ENCODE data around the gene CMTR1. TPM values are rescaled to one million over a fixed set of nuclear protein-coding genes. Genes with fewer than 3 reads are reported as not detected.
A peak's percentile ranks its signal among the peaks of the same experiment; 100 is the strongest.
"Not testable (repeated sequence)": the region's sequence is repeated elsewhere in the genome, so short reads cannot be mapped to it uniquely, and the experiment has no call there.

CMTR1 gene, protein sequence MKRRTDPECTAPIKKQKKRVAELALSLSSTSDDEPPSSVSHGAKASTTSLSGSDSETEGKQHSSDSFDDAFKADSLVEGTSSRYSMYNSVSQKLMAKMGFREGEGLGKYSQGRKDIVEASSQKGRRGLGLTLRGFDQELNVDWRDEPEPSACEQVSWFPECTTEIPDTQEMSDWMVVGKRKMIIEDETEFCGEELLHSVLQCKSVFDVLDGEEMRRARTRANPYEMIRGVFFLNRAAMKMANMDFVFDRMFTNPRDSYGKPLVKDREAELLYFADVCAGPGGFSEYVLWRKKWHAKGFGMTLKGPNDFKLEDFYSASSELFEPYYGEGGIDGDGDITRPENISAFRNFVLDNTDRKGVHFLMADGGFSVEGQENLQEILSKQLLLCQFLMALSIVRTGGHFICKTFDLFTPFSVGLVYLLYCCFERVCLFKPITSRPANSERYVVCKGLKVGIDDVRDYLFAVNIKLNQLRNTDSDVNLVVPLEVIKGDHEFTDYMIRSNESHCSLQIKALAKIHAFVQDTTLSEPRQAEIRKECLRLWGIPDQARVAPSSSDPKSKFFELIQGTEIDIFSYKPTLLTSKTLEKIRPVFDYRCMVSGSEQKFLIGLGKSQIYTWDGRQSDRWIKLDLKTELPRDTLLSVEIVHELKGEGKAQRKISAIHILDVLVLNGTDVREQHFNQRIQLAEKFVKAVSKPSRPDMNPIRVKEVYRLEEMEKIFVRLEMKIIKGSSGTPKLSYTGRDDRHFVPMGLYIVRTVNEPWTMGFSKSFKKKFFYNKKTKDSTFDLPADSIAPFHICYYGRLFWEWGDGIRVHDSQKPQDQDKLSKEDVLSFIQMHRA
- 19.7 and 30.3 TPM in 2 replicates for total RNA-seq

DNA sequence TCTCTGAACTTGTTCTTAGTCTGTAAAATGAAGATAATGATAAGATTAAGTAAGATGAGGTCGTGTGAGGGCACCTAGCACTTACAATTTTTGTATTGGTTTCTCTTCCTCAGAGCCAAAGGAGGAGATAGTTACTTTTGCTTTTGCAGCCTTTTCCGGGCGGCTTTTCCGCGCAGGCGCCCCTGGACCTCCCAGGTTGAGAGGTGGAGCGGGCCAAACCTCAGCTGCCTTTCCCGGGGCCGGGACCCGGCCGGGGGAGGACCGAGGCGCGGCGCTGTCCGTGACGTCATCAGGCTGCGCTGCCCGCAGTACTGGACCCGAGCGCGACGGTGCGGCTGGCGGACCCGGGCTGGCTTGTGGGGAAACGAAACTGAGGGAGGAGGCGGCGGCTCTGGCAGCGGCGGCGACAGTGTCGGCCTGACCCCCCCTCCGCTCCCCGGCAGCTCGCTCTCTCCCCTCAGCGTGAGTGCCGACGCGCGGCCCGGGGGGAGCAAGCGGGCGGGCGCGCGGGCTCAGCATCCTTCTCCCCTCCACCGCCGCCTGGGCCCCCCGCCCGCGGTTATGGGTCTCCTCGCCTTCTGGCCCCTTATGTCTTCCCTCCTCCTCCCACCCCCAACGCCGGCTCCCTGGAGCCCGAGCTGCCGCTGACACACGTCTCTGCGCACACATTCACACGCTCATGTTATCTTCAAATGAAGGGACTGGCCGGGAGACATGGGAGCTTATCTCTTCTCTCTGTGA is at the start of gene CMTR1:
Gene CMTR1, plus strand, starts transcription at position 306 of the 741 bp plus-strand sequence. CDS start 2,409 bp downstream, outside the sequence.
- DNase-seq (ENCODE audit: extremely low read depth, low read depth, low spot score), result peak; percentile 25

DNA sequence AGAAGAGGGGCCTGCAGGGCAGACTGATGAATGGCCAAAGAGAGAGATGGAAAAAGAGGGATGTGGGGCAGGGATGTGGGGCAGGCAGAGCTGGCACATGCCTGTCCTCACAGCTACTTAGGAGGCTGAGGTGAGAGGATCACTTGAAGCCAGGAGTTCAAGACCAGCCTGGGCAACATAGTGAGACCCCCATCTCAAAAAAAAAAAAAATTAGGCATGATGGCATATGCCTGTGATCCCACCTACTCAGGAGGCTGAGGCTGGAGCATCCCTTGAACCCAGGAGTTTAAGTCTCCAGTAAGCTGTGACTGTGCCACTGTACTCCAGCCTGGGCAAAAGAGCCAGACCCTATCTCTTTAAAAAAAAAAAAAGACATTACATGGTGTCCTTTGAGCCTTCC is 44.4 kb upstream of the CMTR1 start:
- DNase-seq (ENCODE audit: extremely low read depth, low read depth, low spot score), result no peak

DNA sequence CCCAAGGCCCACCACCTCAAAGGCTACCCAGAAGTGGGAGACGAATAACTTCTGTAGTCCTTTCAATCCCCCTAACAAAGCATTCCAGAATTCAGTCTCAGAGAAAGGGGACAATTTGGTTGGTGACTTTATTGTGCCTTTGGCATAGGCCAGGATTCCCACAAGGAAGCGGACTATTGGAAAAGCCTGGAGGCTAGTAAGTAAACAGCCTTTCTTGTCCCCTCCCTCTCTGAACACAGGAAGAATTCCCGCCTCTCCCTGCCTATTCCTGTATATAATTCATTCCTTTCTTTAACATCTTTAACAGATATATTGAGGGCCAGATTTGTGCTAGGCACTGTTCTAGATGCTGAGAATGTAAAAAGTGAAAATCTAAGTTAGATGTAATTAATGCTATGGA is 43.2 kb upstream of the CMTR1 start:
- no peak for DNase-seq (ENCODE audit: extremely low read depth, low read depth, low spot score)

DNA sequence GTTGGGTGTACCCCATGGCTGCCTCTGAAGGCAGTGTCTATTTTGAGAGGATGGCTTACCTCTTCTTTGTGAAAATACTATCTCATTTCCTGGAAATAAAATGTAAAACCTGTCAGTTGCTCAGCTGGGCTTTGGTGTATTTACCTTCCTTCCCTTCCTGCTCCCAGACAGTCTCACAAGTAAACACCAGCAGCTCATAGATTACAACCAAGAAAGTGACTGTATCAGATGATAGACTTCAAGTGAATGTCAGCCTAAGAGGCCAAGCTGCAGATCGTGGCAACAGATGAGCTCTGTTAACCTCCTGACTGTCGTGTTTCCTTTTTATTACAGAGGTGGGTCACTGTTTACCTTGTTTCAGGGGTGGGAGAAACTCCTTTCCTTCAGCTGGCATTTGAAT is 41.9 kb upstream of the CMTR1 start:
- DNase-seq (ENCODE audit: extremely low read depth, low read depth, low spot score), result no peak

DNA sequence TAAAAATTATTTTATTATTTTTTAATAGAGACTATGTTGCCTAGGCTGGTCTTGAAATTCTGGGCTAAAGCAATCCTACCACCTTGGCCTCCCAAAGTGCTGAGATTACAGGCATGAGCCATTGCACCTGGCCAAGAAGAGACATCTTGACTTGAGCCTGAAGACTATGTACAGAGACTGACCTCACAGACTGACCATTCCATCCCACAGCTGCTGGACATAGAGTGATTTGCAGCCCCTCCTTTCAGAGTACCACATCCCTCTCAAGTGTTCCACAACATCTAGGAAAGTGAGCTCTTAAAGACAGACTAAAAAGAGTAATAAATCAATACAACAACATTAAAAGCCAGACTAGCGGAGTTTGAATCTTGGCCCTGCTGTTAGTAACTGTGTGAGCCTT is 40.2 kb upstream of the CMTR1 start:
- no peak for DNase-seq (ENCODE audit: extremely low read depth, low read depth, low spot score)

DNA sequence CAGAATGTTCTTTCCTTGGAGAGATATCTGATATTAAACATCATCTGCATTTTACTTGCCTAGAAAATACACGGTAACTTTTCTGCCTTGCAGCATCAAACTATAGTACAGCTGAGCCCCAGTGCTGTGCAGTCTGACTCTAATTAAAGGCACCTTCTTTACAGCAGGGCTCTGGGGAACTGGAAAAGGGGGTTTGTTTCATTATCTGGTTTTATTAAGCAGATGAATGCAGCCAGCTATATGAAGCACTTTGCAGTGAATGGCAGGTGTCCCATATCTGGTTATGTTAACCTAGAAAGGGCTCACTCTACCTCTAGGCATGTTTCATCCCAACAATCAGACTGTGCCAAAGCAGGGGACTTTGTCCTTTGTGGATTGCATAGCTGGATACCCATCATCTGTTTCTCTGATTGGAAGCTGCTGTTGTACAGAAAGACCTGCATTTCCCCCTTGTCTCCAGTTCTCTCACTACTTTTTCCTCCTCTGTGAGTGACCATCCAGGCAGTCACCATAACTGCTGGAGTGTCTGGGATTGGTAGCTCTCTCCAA is 39.6 kb upstream of the CMTR1 start:
- no peak for DNase-seq (ENCODE audit: extremely low read depth, low read depth, low spot score)

DNA sequence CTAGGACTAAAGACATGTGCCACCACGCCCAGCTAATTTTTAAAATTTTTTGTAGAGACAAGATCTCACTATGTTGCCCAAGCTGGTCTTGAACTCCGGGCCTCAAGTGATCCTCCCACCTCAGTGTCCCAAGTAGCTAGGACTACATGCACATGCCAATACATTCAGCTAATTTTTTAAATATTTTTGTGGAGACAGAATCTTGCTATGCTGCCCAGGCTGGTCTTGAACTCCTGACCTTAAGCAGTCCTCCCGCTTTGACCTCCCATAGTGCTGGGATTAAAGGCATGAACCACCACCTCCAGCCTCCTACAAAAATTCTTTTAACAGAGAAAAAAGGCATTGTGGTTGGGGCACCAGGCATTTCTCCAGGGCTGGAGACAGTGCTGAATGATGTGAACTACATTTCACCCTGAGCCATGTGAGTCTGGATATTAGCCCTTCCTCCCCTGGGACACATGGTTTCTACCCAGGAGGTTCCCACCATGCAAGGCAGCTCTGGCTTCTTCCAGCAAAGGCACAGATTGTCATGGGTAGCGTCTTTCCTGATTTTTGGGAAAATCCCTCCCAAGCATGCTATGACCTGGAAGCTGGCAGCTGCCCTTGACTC is 36.3 kb upstream of the CMTR1 start:
- DNase-seq (ENCODE audit: extremely low read depth, low read depth, low spot score), result no peak

DNA sequence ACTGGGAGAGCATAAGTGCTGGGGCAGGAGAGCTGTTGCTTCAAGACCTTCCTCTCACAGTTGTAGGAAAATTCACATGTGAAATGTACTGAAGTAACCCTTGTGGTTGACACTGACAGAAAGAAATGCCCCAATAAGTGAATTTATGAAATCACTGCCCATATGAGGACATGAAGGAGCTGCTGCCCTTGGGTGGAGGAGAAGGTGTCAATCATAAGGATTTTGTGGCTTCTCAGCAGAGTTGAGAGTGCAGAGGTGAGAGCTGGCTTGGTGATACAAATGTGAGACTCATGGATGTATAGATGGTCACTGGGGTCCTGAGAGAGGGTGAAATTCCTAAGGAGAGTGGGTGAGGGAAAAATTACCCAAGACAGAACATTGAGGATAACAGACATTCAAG is 33.9 kb upstream of the CMTR1 start:
- DNase-seq (ENCODE audit: extremely low read depth, low read depth, low spot score), result no peak

DNA sequence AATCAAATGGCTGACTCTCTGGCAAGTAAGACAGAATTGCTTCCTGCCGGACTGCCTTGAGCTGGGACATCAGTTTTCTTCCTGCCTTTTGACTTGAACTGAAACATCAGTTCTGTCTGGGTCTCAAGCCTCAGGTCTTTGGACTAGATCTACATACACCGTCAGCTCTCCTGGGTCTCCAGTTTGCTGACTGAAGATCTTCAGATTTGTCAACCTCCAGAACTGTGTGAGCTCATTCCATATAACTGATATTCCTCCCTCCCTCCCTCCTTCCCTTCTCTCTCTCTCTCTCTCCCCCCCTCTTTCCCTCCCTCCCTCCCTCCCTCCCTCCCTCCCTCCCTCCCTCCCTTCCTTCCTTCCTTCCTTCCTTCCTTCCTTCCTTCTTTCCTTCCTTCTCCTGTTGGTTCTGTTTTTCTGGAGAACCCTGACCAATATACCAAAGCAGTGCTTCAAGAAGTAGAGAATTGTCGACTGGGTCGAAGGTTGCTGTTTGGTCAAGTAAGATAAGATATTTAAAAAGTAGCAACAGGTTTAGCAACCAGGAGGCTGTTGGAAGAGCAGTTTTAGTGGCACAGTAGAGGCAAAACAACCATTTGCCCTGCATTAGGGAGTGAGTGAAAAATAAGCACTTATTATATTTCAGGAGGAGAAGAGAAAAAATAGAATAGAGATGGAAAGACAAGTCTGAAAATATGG is 33.1 kb upstream of the CMTR1 start:
- DNase-seq (ENCODE audit: extremely low read depth, low read depth, low spot score), result no peak

DNA sequence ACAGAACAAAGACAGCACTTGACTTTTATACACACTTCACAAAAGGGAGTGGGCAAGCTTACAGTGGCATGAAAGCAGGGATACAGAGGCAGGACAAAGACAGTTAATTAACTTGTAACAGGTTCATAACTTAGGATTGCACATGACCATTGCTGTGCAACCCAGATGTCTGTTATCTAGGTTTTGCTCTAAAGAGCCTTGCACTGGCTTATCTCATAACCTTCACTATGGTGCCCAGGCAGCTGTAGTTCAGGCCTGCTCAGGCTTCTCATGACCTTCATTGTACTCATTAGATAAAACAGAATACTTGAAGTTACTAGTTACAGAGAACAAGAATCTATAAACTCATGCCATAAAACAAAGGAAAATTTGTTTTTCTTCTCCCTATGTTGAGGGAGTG is 31.4 kb upstream of the CMTR1 start:
- not testable (repeated sequence) for DNase-seq (ENCODE audit: extremely low read depth, low read depth, low spot score)

DNA sequence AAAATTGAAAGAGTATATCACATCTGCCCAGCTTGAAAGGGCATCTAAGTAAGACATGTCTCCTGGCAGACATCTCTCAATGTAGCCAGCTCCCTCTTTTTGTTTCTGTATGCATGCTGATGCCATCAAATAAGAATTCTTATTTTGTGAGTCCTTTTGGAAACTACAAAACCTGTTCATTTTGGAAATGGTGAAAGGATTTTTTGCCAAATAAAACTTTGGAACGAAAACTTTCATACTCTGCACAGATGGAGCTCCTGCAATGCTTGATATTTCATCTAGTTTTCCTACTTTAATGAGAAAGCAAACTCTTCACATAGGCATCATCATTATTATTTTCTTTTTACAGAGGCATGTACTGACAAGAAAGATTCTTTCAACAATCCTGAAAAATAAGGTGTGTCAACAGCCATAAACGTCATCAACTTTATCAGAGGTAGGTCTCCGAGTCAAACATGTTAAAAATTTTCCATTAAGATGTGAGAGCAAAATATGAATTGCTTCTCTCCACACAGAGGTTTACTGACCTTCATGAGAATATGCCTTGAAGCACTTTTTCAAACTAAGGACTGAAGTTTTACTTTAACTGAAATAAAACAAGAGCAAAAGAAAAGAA is 26.2 kb upstream of the CMTR1 start:
- DNase-seq (ENCODE audit: extremely low read depth, low read depth, low spot score), result no peak

DNA sequence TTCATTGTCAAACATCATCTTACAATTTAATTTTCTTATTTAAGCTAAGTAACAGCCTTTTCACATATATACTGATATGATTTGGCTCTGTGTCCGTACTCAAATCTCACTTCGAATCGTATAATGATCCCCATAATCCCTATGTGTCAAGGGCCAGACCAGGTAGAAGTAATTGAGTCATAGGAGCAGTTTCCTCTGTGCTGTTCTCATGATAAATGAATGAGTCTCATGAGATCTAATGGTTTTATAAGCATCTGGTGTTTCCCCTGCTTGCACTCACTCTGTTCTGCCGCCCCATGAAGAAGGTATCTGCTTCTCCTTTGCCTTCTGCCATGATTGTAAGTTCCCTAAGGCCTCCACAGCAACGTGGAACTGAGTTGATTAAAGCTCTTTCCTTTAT is 25.1 kb upstream of the CMTR1 start:
- DNase-seq (ENCODE audit: extremely low read depth, low read depth, low spot score), result no peak

DNA sequence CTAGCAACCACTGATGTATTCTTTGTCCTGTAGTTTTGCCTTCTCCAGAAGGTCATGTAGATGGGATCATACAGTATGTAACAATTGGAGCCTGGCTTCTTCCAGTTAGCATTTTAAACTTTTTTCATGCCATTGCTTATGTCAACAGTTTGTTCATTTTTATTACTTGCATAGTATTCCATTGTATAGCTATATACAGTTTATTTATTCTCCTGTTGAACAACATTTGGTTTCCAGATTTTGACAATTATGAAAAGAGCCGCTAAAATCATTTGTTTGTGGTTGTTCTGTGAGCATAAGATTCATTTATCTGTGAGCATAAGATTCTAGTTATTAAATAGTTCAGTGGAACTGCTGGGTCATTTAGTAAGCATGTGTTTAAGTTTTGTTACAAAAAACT is 23.5 kb upstream of the CMTR1 start:
- no peak for DNase-seq (ENCODE audit: extremely low read depth, low read depth, low spot score)

DNA sequence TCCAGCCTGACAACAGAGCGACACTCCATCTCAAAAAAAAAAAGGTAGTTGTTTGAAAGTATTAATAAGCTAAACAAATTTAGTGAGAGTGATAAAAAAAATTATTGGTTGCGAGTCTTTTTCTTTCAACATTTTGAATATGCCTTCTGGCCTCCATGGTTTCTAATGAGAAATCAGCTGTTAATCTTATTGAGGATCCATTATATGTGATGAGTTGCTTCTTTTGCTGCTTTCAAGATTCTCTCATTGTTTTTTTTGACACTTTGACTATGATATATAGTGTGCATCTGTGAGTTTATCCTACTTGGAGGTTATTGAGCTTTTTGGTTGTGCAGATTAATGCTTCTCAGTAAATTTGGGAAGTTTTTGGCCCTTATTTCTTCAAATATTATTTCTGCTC is 15.6 kb upstream of the CMTR1 start:
- no peak for DNase-seq (ENCODE audit: extremely low read depth, low read depth, low spot score)

DNA sequence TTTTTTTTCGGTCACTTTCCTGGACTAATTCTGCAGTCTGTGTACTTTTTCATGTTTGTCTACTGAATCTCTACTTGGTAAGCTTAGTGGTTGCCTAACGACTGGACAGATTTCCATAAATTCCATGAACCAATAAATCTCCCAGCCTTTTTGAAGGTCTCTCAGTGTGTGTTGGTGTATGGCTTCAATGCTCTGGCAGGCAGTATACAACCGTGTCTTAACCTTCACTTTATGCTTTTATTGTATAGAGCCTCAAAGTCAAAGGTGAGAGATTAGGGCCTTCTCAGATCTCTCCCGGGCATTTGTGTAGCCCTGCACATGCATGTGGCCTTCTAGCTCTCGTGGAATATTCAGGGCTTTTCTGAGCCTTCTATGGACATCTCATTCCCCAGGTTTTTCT is 14.3 kb upstream of the CMTR1 start:
- no peak for DNase-seq (ENCODE audit: extremely low read depth, low read depth, low spot score)

DNA sequence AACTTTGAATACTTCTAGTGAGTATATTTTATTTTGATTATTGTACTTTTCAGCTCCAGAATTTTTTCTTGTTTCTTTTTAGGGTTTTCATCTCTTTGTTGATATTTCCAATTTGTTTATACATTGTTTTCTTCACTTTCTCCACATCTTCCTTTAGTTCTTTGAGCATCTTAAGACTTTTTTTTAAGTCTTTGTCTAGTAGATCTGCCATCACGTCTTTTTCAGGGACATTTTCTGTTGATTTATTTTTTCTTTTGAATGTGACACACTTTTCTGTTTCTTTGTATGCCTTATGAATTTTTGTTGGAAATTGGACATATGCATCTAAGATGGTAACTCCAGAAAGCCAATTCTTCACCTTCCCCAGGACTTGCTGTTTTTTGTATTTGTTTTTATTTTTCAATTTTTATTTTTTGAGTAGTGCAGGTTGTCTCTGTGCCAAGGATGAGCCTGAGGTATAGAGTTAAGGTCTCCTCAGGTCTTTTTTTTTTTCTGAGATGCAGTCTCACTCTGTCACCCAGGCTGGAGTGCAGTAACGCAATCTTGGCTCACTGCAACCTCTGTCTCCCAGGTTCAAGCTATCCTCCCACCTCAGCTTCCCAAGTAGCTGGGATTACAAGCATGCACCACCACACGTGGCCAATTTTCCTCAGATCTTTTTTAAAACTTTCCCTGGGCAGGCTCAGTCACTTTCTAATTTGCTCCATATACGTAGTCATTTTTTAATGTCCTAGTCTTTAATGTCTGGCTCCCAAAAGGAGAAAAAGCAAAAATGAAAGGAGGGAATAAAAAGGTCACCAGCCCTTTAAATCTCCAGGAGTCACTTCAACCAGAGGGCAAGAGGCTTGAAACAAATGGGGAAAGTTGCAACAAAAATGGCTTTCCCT is 6.7 kb upstream of the CMTR1 start:
- DNase-seq (ENCODE audit: extremely low read depth, low read depth, low spot score), result no peak

DNA sequence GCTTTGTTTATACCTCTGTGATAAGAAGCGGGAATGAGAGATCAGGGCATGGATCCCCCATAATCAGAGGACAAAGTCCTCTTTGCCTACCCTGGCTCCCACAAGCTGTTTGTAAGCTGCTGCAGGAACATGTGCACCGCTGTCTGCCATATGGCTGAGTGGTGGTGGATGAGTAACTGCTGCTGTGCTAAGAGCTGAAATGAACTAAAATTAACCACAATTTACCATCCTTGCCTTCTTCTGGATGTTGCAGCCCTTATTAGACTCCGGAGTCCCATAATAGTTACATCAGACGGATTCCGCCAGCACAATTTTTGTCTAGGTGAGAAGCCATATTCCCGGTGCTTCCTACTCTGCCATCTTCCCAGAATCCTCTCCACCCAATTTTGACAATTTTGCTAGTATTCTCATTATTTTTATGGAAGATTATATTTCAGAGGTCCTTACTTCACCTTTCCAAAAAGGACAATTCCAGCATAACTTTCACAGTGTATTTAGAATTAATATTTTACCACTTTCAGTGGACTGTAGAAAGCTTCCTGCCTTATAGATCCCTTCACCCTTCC is 6.0 kb upstream of the CMTR1 start:
- no peak for DNase-seq (ENCODE audit: extremely low read depth, low read depth, low spot score)

DNA sequence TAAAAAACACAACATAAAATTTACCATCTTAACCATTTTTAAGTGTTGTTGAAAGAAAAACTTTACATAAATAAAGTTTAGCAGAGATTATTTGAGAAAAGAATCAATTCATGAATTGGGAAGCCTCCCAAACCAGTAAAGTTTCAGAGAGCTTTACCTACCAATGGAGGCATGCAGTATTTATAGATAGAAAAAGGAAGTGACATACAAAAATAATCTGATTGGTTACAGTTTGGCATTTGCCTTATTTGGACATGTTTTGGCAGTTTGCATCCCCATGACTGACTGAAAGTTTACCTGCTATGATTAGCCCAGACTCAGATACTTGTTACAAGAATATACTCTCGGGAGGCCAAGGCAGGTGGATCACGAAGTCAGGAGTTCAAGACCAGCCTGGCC is 3.7 kb upstream of the CMTR1 start:
- DNase-seq (ENCODE audit: extremely low read depth, low read depth, low spot score), result no peak

Data from glomerular endothelial cell (primary cell).